Endothelial cell (in vitro differentiated cells): Measurements from ENCODE around the gene CD276. TPM values are rescaled to one million over a fixed set of nuclear protein-coding genes. Genes with fewer than 3 reads are reported as not detected.

Experiments used
- DNase-seq: peaks from one replicate; pipeline ENCODE4 v3.0.0; 2021; ENCODE audit warnings: low spot score
- H3K27ac Mint-ChIP-seq: one replicate; pipeline ENCODE4 v1.8.0; 2021; ENCODE audit warnings: mixed read lengths, inconsistent platforms; ENCODE audit not compliant: unreplicated experiment
- H3K27me3 Mint-ChIP-seq: one replicate; pipeline ENCODE4 v1.8.0; 2021; ENCODE audit warnings: mild to moderate bottlenecking, moderate library complexity, mixed read lengths, inconsistent platforms; ENCODE audit not compliant: unreplicated experiment
- H3K36me3 Mint-ChIP-seq: one replicate; pipeline ENCODE4 v1.8.0; 2021; ENCODE audit warnings: mild to moderate bottlenecking, low read depth, mixed read lengths, inconsistent platforms; ENCODE audit not compliant: unreplicated experiment
- H3K4me1 Mint-ChIP-seq: one replicate; pipeline ENCODE4 v1.8.0; 2021; ENCODE audit warnings: mild to moderate bottlenecking, mixed read lengths, inconsistent platforms; ENCODE audit not compliant: unreplicated experiment
- H3K4me3 Mint-ChIP-seq: one replicate; pipeline ENCODE4 v1.8.0; 2021; ENCODE audit warnings: mild to moderate bottlenecking, mixed read lengths, inconsistent platforms; ENCODE audit not compliant: unreplicated experiment
- H3K9me3 Mint-ChIP-seq: one replicate; pipeline ENCODE4 v1.8.0; 2021; ENCODE audit warnings: mixed read lengths, inconsistent platforms; ENCODE audit not compliant: unreplicated experiment
- CTCF ChIP-seq: fragments of 200-600 bp; sonication (generic); IDR thresholded peaks from one replicate; pipeline ENCODE4 v1.5.0; 2021; ENCODE audit warnings: antibody characterized with exemption; ENCODE audit not compliant: unreplicated experiment
- total RNA-seq: library from RNA; stranded (reverse); fragmentation: NEBNext Ultra II Directional; extraction: Animal tissue kit (Norgen Biotek cat#: 25700); gene quantifications from one replicate; pipeline ENCODE4 v1.2.1, GENCODE V29; 2021; ENCODE audit not compliant: unreplicated experiment

Gene CD276
- total RNA-seq, 1 donor from 2014 or later = 552 TPM

DNA sequence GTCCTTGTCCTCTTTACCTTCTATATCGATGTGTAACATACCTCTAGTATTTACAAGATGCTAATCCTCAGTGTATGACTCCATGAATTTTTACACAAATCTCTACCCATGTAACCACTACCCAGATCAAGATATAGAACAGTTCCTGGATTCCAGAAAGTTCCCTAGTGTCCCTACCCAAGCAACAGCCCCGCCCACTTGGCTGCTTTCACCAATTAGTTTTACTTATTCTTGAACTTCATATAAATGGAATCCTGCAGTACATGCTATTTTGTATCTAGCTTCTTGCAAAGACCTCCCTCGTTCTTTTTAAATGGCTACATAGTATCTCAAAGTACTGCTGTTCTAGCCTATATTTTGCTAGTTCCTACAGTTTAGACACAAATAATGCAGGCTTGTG is 33.0 kb downstream of the CD276 start:
- Mint-ChIP-seq H3K4me1 (peaks cover 17% of the 10 kb centered on the region), H3K27me3 (peaks cover 13% of the 10 kb centered on the region), H3K27ac (no peak overlapping the region), H3K36me3 (peaks cover 15% of the 10 kb centered on the region), H3K4me3 (no peak overlapping the region), H3K9me3 (no peaks in the 10 kb centered on the region)
- no peak for TF ChIP-seq CTCF
- no peak for DNase-seq

DNA sequence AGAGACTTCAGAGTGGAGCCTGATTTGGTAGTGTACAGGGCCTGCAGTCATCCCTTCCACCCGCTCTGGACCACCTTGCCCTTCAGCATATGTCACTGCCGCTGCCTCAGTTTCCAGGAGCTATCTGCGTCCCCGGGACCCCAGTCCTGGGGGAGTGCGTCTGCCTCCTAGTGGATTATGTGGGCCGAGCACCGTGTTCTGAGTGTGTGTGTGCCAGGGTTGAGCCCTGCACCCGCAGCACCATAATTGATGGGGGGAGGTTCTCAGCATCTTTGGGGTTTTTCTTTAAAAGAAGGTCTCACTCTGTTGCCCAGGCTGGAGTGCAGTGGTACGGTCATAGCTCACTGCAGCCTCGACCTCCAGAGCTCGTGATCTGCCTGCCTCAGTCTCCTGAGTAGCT is 33.6 kb downstream of the CD276 start:
- peaks cover 13% of the 10 kb centered on the region for H3K27me3 Mint-ChIP-seq
- TF ChIP-seq CTCF = peak; percentile 30
- no peak overlapping the region for H3K27ac Mint-ChIP-seq
- peaks cover 17% of the 10 kb centered on the region for H3K4me1 Mint-ChIP-seq
- H3K4me3 Mint-ChIP-seq = no peak overlapping the region
- H3K36me3 Mint-ChIP-seq = peaks cover 10% of the 10 kb centered on the region
- H3K9me3 Mint-ChIP-seq = no peaks in the 10 kb centered on the region
- no peak for DNase-seq

- H3K27ac Mint-ChIP-seq = no peak overlapping the region
- no peaks in the 10 kb centered on the region for H3K9me3 Mint-ChIP-seq
- peaks cover 6% of the 10 kb centered on the region for H3K27me3 Mint-ChIP-seq
- no peak overlapping the region for H3K4me3 Mint-ChIP-seq
- TF ChIP-seq CTCF = no peak
- peaks cover 13% of the 10 kb centered on the region for H3K4me1 Mint-ChIP-seq
- no peak for DNase-seq
- H3K36me3 Mint-ChIP-seq = peaks cover 2% of the 10 kb centered on the region
Measured at GRCh38 chr15:73718694-73719093, 34.5 kb downstream of the CD276 start.

- no peak for DNase-seq
- Mint-ChIP-seq H3K9me3 (no peaks in the 10 kb centered on the region), H3K4me1 (peaks cover 16% of the 10 kb centered on the region), H3K27me3 (peaks cover 6% of the 10 kb centered on the region), H3K36me3 (no peaks in the 10 kb centered on the region), H3K4me3 (no peak overlapping the region), H3K27ac (no peak overlapping the region)
- no peak for TF ChIP-seq CTCF
Measured at GRCh38 chr15:73722425-73722824, 38.2 kb downstream of the CD276 start.

DNA sequence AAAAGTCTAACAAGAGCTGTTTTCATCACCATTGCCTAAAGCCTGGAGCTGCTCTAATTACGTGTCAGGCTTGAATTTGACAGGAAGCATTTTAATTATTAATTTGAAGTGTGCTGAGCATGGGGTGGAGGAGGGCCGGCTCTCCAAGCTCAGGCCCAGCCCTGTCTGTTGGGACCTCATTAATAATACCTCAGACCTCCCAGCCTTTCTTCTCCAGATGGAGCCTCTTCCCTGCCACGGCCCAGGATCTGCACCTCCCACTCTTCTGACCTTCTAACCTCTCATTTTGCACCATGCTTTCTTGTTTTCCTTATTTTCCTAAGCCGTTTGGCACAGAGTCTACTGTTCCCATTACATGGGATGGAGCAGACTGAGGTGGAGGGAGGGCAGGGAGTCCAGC is 39.0 kb downstream of the CD276 start:
- TF ChIP-seq CTCF = no peak
- H3K9me3 Mint-ChIP-seq = no peaks in the 10 kb centered on the region
- no peaks in the 10 kb centered on the region for H3K36me3 Mint-ChIP-seq
- H3K27ac Mint-ChIP-seq = no peak overlapping the region
- no peak for DNase-seq
- H3K4me3 Mint-ChIP-seq = no peak overlapping the region
- peaks cover 6% of the 10 kb centered on the region for H3K27me3 Mint-ChIP-seq
- peaks cover 16% of the 10 kb centered on the region for H3K4me1 Mint-ChIP-seq
